Measurements from ENCODE around the gene DOCK4.

DOCK4 gene

DNA sequence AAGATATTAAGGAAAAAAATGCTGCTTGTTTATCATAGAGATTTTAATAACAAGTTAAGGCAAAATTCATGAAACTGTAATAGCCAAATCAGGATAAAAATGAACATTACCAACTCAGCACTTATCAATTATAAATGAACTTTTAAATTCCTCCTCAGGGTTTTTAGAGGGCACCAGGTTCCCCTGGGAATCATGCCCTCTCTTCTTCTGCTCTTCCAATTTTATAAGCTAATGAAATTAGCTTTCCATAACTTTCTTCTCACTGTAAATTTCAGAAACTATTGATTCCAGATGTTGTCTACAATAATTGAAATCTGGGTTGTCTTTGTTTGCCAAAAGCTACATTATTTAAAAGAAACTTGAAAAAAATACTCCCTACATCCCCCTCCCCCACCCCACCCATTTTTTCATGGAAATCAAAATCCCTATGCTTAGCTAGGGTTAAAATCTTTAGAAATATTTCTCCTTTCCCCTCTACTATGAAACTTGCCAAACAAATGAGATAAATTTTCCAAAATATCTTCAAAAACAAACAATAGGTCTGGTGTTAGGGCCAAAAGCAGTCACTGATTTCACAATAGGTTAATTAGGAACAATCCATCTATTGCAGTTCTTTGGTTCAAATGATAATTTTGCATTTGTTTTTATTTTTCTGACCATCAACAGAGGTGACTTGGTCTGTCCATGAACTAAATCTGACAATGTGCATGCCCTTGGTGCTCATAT lies 187.7 kb downstream of the DOCK4 start:
- DNase-seq (ENCODE audit: low read depth in 2 of 3, low spot score in 2 of 3) = no peak

- DNase-seq (ENCODE audit: low read depth in 2 of 3, low spot score in 2 of 3) = no peak
Measured at GRCh38 chr7:112015146-112015545, 191.1 kb downstream of the DOCK4 start.

DNA sequence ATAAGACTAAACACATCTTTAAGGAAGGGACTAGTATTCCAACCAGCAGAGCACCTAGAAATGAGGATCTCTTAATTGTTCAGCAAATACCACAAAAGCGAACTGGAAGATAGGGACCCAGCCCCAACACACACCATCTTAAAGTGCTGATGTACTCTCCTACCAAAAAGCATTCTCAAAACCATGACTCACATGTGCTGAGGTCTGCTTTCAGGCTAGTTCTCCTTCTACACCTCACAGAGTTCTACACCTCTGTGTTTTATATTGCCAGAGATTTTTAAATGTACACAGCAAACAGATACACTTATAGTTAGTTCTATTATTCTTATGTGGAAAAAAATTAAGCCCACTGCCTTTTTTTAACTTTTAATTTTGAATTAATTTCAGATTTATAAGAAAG lies 191.9 kb downstream of the DOCK4 start:
- DNase-seq (ENCODE audit: low read depth in 2 of 3, low spot score in 2 of 3) = no peak

GRCh38 chr7:112013274-112013673 lies 192.9 kb downstream of the DOCK4 start:
- DNase-seq (ENCODE audit: low read depth in 2 of 3, low spot score in 2 of 3) = no peak

DNA sequence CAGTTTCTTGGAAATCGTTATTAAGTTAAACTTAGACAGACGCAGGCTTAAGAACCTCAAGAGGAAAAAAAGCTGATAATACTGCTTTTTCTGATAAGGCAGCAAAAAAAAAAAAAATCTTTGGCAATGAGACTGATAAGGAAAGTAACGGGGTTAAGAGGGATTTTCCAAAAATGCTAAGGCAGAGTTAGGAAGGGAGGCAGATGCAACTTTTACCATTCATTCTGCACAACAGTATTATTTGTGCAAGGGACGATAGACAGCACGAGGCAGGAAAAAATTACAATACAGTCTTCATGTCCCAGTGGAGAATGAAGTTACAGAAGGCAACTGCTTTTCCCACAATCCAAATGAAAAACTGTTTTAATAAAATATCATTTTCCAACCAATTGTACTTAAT lies 194.0 kb downstream of the DOCK4 start:
- DNase-seq (ENCODE audit: low read depth in 2 of 3, low spot score in 2 of 3) = no peak

GRCh38 chr7:112010994-112011393 lies 195.2 kb downstream of the DOCK4 start:
- no peak for DNase-seq (ENCODE audit: low read depth in 2 of 3, low spot score in 2 of 3)

DNA sequence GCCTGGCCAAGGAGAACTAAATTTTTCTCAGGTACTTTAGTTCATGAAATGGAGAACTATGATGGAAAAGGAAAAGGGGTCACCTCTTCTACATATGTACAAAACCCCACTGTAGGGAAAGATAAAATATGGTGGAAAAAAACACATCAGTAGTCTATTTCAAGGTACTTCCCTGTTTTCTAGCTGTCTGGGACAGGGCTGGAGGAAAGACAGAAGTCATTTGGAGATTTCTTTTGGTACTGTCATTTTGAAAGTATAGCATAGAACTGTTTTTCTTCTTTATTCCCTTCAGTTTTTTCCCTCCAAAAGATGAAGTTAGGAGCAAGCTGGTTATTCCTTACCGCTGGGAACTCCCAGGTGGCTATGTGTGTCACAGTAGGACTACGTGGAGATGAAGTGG lies 196.1 kb downstream of the DOCK4 start:
- no peak for DNase-seq (ENCODE audit: low read depth in 2 of 3, low spot score in 2 of 3)

GRCh38 chr7:112009081-112009480 lies 197.1 kb downstream of the DOCK4 start:
- no peak for DNase-seq (ENCODE audit: low read depth in 2 of 3, low spot score in 2 of 3)

GRCh38 chr7:112007185-112007584 lies 199.0 kb downstream of the DOCK4 start:
- no peak for DNase-seq (ENCODE audit: low read depth in 2 of 3, low spot score in 2 of 3)

GRCh38 chr7:112006071-112006470 lies 200.1 kb downstream of the DOCK4 start:
- no peak for DNase-seq (ENCODE audit: low read depth in 2 of 3, low spot score in 2 of 3)

- DNase-seq (ENCODE audit: low read depth in 2 of 3, low spot score in 2 of 3) = no peak
Measured at GRCh38 chr7:112005205-112005775, 200.9 kb downstream of the DOCK4 start.

DNA sequence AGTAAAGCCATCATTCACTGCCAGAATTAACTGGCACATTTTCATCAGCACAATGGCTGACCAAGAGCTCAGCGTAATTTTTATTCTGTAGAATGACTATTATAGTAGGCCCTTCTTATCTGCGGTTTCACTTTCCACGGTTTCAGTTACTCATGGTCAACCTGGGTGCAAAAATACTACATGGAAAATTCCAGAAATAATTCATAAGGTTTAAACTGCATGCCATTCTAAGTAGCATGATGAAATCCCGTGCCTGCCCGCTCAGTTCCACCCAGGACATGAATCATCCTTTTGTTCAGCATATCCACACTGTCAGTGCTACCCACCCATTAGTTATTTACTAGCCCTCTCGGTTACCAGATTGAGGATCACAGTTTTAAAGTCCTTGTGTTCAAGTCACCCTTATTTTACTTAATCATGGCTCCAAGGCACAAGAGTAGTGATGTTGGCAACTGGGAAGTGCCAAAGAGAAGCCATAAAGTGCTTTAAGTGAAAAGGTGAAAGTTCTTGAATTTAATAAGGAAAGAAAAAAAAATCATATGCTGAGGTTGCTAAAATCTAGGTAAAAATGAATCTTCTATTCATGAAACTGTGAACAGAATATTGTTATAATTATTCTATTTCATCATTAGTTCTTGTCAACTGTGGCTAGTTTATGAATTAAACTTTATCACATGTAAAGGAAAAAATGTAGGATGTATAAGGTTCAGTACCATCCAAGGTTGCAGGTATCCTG lies 204.9 kb downstream of the DOCK4 start:
- DNase-seq (ENCODE audit: low read depth in 2 of 3, low spot score in 2 of 3) = no peak

GRCh38 chr7:111998326-111998725 lies 207.9 kb downstream of the DOCK4 start:
- DNase-seq (ENCODE audit: low read depth in 2 of 3, low spot score in 2 of 3) = no peak

GRCh38 chr7:111997546-111997945 lies 208.7 kb downstream of the DOCK4 start:
- DNase-seq (ENCODE audit: low read depth in 2 of 3, low spot score in 2 of 3) = no peak

- no peak for DNase-seq (ENCODE audit: low read depth in 2 of 3, low spot score in 2 of 3)
Measured at GRCh38 chr7:111992601-111993000, 213.6 kb downstream of the DOCK4 start.

GRCh38 chr7:111990643-111991042 lies 215.6 kb downstream of the DOCK4 start:
- DNase-seq (ENCODE audit: low read depth in 2 of 3, low spot score in 2 of 3) = no peak

DNA sequence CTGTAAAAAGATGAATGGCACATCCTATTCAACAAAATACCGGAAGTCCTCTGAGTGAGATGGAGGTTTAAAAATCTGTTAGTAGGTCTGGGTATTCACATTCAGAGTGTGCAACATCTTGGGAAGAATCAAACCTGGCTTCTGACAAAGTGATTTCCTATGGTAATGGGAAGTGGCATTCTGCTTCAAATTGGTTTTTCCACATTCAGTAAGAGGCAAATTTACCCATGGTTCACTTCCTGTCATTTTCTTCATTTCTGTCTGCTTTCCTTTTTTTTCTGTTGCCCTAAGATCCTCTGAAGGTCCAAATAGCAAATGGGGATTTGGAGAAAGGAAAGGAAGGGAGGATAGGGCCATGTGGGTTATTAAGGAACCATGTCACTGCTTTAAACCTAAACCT lies 218.3 kb downstream of the DOCK4 start:
- DNase-seq (ENCODE audit: low read depth in 2 of 3, low spot score in 2 of 3) = no peak

GRCh38 chr7:111987115-111987826 lies 218.9 kb downstream of the DOCK4 start:
- no peak for DNase-seq (ENCODE audit: low read depth in 2 of 3, low spot score in 2 of 3)

DNA sequence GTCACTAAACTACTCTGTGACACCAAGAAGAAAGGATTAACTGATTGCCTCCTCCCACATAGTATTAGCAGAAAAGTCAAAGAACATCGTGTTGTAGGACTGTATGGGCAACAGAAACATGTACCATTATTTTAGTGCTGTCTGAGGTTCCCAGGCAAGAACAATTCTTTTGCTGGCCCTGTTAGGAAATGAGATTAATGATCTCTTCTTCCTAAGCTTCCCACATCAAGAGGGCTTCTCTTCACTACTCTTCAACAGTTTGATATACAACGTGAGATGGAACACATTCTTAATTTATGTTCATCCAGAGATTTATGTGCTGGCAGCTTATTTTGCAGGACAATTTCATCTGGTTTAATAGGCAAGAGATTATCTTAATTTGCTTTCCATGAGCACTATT lies 219.6 kb downstream of the DOCK4 start:
- DNase-seq (ENCODE audit: low read depth in 2 of 3, low spot score in 2 of 3) = no peak

DNA sequence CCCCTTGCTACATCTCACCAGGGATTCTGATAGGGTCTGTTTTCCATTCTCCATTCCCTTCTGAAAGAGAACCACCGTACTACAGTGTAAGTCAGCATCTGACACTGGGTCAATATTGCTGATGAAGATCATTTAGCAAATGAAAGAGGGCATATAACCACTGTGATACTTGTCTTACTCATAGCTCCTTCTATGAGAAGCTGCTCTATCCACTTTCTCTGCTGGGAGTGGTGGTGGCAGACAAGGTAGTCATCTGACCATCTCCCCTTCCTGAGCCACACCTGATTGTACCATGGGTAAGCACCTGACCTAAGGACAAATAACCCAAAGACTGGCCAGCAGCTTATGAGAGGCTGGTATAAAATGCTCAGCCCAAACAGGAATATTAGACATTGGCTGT lies 220.4 kb downstream of the DOCK4 start:
- DNase-seq (ENCODE audit: low read depth in 2 of 3, low spot score in 2 of 3) = no peak

DNA sequence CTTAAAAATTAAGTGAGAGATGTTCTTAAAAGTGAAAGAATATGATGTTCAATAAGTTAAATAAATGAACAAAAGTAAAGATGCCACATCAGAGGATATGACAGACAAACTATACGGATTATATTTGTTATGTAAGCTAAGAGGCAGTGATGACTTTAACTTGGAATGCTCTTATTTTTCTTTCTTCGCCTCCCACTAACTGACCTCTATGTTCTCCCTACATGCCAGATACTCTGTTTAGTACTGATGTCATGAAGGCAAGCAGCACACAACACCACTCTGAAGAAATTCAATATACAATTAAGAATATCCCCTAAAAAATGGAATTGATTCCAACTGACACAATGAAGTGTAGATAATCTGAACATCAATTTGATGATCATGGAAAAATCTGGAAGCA lies 223.4 kb downstream of the DOCK4 start:
- no peak for DNase-seq (ENCODE audit: low read depth in 2 of 3, low spot score in 2 of 3)

DNA sequence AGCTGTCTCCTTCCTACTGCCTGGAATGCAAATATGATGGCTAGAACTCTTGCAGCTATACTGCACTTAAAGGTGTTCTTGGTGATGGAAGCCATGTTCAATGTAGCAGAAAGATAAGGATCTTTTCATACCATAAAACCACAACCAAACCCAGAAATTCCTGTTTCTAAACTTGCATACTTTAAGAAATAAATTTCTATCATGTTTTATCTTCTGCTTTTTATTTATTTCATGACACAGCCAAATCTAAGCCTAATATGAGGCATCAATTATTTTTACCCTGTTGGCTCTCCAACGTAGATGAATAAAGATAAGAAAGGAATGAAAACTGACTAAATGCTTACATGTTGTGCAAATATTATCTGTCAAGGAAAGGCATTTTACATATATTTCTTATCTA lies 224.1 kb downstream of the DOCK4 start:
- no peak for DNase-seq (ENCODE audit: low read depth in 2 of 3, low spot score in 2 of 3)
